Measurements from ENCODE around the gene BBX.
A peak's percentile ranks its signal among the peaks of the same experiment; 100 is the strongest.

Gene BBX

DNA sequence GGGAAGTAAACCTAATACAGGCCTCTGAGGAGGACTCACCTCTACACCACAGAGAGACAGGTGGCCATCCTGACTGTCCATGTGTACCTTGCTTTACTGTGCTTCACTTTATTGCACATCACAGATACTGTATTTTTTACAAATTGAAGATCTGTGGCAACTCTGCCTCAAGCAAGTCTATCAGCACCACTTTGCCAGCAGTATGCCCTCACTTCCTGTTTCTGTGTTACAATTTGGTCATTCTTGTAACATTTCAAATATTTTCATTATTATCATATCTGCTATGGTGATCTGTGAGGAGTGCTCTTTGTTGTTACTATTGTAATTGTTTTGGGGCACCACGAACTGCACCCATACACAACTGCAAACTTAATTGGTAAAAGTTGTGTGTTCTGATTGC is 78.0 kb downstream of the BBX start:
- DNase-seq: no peak

DNA sequence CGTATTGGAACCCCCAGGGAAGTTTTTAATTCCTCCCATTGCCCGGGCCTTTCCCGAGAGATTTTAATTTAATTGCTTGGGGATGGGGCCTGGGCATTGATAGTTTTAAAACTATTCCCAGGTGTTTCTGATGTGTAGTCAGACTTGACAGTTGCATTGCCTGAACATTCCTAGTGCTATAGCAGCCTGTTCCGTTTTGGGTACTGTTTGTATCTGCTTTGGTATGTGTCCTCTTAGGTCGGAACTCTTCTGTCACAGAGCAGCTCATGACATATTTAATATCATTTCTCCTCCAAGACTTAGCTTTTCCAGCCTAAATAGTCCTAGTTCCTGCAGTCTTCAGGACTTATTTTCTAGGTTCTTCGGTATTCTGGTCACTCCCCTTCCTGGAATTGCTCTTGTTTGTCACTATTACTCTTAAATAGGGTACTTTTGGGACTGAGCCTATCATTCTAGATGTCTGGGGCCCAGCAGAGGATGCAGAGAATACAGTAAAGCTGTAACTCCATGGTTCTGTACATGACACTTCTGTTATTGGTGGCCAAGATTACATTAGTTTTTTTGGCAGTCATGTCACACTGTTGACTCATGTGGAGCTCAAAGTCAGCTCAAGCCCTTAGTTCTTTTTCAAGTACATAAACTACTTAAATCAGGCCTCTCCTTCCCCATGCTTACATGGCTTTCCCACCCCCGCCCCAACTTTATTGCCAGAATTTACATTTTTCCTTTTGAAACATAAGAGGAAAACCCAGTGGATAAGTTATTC is 81.5 kb downstream of the BBX start:
- no peak for DNase-seq

DNA sequence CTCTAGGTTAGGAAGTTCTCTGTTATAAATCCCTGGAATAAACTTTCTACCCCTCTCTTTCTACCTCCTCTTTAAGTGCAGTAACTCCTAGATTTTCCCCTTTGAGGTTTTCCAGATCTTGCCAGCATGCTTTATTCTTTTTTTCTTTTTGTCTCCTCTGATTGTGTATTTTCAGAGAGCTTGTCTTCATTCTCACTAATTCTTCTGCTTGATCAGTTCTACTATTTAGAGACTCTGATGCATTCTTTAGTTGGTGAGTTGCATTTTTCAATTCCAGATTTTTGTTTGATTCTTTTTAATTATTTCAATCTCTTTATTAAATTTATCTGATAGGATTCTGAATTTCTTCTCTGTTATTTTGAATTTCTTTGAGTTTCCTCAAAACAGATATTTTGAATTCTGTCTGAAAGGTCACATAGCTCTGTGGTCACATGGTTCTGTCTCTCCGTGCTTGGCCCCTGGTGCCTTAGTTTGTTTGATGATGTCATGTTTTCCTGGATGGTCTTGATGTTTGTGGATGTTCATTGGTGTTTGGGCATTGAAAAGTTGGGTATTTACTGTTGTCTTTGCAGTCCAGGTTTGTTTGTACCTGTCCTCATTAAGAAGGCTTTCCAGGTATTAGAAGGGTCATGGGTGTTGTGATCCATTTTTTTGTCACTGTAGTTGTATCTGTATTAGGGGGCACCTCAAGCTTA is 89.2 kb downstream of the BBX start:
- DNase-seq: no peak

DNA sequence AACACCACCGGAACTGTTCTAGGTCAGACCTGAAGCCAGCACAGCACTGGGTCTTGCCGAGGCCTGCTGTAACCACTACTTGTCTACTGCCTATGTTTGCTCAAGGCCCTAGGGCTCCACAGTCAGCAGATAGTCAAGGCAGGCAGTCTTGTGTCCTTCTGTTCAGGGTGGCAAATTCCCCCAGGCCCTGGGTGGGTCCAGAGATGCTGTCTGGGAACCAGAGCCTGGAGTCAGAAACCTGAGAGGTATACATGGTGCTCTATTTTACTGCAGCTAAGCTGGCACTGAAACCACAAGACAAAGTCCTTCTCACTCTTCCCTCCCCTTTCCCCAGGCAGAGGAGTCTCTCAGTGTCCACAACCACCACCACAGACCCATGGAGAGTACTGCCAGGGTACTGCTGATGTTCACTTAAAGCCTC is 89.9 kb downstream of the BBX start:
- DNase-seq: no peak

DNA sequence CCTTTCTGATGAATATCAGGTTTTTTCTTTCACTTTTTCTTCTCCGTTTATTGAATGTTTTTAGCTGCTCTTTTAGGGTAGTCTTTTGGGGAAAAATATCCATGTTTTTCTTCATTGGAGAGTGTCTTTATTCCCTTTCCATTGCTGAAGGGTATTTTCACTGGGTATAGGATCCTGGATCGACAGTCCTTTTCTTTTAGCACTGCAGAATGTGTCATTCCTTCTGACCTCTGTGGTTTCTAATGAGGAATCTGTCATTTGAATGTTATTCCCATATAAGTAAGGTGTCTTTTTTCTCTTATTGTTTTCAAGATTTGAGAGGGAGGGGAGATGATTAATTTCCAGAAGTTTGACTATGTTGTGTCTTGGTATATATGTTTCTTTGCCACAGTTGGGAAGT is 96.8 kb downstream of the BBX start:
- DNase-seq: no peak

DNA sequence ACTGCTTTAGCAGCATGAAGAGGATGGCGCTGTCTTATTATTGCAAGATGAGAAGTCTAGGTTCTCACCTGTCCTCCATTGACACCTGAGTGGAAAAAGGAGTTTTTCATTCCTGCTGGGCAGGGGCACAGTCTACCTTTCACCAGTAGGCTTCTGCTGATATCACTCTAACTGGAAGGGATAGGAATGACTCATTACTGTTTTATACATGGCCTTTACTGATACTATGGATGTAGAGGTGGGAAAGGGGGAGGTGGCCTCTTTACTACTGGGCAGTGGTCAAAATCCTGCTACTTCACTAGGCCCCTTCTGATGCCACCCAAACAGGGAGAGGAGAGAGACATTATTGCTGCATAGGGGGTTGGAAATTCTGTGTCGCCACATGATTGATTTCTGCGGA is 97.8 kb downstream of the BBX start:
- no peak for DNase-seq

DNA sequence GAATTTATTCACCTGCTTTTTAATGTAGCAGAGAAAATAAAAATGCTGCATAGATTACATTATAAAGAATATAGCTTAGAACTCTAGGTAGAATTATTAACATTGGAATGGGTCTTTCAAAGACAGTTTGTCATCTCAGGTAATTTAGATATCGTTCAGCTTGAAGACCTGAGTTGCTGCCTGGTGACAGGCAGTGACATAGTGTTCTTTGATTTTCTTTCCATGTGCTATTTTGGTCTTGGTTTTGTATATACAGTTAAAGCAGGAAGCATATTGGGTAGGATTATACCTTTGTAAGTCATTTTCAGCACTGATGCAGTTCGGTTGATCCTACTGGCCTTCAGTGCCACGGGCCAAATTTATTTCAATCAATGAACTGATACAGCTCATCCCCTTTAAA is 98.7 kb downstream of the BBX start:
- DNase-seq: no peak

DNA sequence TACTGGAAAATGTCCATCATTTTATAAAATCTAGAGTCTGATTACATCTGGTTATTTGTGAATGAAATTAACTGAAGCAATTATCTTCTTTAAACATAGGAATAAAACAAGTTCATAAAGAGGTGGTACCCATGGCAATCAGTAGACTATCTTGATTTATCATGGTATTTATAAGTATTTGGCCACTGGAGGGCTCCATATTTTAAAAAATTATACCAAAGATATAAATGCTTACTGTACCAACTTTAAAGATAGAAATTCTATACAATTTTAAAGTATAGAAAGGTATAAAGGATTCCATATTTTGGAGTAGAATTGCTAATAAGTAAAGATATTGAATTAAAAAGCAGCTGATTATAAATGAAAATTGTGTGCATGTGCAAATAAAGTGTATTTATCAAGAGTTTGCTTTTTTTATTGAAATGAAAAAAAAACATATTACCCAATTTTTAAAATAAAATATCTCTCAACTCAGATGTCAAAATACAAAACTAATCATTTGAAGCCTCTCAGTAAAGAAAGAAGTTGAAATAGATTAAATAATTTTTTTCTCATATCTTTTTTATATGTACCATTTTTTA is 105.3 kb downstream of the BBX start:
- DNase-seq: peak in 1 of 3 experiments; percentile 23

DNA sequence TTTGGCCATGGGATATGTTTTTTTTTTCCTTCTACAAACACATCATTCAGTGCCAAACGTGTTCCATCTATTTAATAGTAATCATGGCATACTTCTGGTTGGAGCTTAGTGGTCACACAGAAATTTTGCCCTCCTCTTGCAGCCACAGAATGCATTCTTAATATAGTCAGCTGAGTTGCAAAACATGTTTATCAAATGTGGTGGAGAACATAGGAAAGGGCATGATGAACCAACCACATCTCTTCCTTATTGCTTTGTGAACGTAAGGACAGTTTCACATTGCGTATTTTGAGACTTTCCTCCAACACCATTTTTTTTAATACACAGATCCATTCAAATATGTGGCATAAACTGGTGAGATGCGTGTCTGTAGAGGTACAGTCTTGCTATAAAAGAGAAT is 106.8 kb downstream of the BBX start:
- DNase-seq: no peak

DNA sequence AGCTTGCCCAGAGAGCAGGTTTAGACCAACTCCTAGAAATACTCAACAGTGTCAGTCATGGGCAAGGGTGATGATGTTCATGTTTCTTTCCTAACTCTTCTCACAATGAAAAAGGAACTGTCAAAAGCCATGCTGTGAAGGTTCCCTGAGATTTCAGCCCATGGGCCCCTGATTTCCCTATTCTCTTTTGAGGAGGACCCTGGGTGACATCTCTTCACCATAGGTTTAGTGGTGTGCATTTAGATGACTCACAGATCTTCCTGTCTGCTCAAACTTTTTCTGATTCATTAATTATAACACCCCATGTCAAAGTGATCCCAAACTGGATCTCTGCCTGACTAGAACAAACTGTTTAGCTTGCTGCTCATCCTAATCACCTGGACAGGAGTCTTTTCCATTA is 108.0 kb downstream of the BBX start:
- DNase-seq: no peak

DNA sequence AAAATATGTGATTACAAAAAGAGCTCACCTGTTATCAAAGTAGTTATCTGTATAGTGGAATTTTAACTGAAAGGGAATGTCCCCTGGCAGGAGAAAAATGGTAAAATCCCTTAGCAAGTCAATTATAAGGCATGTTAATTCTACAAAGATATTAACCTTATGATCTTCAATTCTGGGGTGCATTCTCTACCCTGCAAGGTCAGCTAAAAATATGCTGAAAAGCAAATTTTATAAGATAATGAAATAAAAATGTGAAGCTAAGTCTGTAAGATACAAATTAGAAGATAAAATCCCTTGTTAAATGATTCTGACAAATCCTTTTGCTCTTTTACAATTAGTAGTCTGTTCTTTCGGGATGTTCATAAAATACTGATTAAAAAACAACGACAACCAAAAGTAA is 109.8 kb downstream of the BBX start:
- no peak for DNase-seq

DNA sequence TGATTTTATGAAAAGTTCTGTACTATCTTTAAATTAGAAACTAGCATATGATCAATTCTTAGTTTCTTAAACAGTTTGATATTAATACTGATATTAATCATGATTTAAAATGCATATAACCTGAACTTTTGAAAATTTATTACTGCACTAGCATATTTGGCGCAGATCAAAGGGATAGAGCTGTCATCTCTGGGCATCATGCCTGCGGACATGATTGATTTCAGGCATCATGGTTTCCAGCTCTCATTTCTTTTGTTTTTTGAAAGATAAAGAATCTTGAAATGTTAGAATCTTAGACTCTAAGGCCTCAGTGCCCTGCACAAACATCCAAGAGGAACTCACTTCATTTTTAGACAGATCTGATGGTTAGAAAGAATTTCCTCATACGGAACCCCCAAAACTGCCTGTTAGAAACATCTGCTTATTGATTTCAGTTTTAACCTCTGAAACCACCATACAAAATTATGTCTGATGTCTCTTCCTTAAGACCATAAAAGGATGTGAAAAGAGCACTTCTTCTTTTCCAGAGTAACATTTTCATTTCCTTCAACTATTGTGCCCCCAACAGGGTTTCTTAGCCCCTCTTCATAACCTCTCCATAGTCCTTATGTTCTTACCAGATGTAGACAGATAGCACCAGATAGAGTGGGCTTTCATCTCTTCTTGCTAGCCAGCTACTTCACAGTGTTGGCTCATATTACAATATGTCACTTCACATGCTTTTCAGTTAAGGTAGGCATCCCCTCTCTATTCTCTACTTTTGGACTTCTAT is 110.8 kb downstream of the BBX start:
- DNase-seq: no peak

DNA sequence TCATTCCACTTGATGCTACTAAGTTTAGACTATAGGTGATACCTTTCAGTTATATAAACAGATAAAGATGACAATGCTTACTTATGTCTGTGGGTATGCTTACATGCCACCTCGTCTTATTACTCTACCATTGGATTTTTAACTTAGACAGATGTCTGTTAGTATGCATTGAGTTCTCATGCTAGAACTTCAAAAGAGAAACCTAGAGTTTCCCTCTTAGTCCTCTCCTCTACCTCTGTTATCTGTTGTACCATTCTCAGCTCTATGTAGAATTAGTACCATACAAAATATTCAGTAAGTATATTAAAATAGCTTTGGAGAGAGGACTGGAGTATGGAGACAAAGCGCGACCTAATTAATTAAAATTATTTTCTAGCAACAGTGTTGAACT is 111.3 kb downstream of the BBX start:
- no peak for DNase-seq

DNA sequence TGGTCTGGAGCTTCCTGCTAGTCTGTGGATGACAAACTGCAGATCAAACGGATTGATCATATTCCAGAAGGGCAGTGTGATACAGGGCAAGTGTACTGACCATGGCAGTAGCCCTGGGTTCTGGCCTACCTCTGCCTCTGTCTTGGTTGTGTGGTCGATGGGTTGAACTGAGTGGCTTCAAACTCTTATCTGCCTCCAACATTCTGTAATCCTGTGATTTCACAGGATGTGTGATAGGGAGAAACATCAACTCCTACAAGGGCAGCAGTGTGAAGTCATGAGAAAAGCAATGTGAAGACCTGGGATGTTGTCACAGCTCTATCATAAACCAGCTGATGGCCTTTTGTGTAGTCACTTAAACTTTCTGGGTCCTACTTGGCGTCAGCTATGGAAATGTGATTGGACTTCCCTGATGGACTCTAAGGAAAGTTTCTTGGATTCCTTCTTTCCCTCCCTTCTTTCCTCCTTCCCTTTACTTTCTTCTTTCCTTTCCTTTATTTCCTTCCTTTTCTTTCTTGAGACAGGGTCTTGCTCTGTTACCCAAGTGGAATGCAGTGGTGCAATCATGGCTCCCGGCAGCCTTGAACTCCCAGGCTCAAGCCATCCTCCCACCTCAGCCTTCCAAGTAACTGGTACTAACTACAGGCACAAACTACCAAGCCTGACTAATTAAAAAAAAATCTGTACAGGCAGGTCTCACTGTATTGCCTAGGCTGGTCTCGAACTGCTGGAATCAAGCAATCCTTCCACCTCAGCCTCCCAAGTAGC is 114.8 kb downstream of the BBX start:
- no peak for DNase-seq

DNA sequence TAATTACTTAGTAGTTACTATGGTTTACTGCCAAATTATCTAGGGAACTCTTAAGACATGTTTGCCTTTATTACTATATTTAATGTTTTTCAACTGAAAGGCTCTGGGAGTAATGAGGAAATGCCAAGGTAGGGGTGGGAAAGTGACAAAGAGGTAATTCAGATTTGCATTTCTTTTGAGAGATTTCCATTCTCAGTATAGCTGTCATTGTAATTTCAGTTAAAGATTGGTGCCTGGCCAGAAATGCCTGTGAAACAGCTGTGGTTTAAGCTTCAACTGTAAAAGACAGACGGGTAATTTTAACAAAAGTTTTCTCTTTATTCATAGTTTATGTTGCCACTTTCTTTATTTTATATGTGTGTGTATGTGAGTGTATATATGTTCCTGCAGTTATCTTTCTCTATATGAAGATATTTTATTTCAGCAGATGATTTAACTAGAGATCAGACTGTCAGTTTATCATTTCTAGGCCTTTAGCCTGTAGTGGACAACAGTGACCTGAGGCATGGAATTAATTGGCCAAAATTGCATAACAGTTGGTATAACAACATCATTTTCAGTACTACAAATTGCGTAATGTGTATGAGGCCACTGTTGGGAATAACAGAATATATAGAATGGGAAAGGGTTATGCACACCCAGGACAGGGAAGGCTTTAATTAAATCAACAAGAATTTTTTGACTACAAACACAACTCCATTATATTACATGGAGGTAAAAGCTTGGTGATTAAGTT is 119.0 kb downstream of the BBX start:
- no peak for DNase-seq

DNA sequence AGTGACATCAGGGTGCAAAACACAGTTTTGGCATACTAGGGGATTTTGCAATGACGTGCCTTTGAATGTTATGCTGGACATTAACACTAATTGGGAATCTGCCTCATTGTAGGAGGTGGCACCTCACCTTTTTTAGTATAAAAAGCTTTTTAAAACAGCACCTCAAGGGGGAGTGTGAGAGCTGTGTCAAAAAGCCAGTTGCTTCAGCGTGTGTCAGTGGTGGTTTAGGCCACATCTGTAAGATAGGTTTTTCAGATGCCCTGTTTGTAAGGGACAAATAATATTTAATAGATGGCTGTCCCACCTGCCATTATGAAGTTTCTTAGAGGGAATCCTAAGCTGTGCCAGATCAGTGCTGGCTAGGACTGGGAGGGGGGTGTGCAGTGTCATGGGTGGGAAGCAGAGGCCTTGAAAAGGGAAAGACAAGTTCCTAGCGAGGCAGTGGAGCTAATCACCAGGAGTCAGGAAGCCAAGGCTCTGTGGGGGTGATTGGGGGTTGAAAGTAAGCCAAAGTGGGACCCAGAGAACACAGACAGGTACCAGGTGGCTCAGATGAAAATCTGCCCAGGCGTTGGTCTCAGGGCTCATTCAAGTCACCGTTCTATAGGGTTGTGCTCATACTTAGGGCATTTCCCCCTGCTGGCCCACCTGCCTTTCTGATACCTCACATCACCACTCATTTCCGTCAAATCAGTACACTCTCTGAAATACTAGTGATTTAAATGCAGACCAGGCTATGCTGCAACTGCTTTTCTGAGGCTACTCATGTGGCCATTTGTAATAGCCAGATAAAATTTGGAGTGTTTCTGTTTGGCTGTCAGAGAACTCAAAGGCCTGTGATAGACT is 120.5 kb downstream of the BBX start:
- peak in 1 of 3 experiments; percentile 13 for DNase-seq

DNA sequence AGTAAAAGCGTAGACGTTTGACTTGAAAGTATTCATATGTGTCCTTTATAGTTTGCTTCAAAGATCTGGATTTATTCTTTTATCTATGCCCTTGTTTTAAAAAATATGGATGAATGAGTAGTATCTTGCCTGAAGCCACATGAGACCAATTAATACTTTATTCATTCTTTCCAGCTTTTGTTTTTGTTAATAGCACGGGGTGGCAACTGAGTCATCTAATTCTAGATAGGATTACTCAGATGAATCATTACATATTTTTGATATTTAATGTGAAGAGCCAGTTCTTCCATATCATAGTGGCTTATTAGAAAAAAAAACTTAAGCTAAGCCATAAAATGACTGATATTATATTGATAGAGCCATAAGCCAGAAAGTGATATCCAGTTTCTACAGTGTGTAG is 121.9 kb downstream of the BBX start:
- DNase-seq: no peak

DNA sequence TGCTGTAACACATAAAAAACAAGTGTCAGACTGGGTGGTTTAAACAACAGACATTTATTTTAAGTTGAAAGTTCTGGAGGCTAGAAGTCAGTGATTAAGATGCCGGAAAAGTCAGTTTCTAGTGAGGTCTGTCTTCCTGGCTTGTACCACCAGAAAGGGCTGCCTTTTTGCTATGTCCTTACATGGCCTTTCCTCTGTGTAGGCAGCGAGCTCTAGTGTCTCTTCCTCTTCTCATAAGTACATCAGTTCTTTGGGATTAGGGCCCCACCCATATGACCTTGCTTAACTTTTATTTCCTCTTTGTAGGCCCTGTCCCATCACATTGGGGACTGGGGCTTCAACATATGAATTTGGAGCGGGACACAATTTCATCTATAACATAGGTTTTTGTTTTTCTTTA is 128.0 kb downstream of the BBX start:
- DNase-seq: no peak

DNA sequence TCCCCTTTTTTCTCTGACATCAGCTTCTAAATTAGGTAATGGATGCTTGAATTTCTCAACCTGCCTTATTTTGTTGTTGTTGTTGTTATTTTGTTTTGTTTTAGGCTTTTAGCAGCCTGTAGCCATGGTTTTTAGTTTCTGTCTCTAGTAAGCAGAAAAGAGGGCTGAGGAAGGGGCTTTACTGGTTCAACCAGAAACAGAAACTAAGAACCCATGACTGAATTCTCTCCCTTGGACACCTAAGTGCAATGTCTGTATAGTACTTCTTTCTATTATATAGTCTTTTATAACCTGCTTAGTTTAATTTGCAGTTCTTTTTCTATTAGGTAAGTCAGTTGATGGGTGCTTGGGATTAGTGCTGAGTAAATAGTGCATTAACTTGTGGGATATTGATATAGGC is 129.0 kb downstream of the BBX start:
- no peak for DNase-seq

DNA sequence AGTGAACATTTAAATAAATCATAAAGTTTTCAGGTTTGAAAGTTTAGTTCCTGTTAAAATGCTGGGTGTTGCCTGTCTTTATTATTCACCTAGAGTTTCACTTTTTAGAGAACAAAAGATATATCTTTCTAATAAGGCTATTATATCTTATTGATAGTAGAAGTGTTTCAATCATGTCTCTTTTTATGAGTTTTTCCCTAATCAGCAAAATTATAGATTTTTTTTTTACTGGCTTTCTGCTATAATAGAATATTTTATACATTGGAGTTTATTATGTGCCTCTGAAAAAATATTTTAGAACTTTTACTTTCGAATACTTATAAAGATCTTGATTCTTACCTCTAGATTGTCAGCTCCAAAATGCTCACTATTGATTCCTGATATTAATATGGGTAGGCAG is 131.5 kb downstream of the BBX start:
- DNase-seq: no peak

DNA sequence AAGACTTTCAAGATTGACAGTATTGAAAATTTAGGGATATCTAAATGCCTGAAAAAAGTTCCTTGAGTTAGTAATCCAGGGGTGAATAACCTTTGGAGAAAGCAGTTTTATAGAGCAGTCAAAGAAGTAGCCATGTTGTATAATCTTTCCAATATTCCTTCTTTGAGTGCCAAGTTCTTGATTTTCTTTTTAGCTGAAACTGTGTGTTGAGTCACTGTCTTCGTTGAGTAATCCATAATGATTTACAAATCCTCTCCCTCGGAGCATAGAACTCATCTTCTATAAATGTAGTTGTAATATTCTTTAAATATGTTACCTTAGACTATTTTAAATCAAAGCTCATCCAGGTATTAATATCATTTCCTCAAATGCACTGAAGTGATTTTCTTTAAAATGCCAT is 135.2 kb downstream of the BBX start:
- DNase-seq: no peak

All from NCI-H1417 (cell line).